ENCODE results near the gene OR5B17. TPM values are rescaled to one million over a fixed set of nuclear protein-coding genes. Genes with fewer than 3 reads are reported as not detected.

Gene OR5B17
- total and polyA plus RNA-seq, 2 of the 13 experiments (the other 11 are each of a cell fraction or from before 2014, with no cell fraction given) = not detected

GRCh38 chr11:58394195-58394594 lies 35.3 kb upstream of the OR5B17 start (continued):
- TF ChIP-seq HMGXB4 (CRISPR knock-in tag; IDR thresholded peaks at IDR 0.05; ENCODE audit: borderline replicate concordance in 1 of 2, low read depth in 1 of 2) = no peak
- no peak for TF ChIP-seq ZMYM2 (CRISPR knock-in tag; IDR thresholded peaks at IDR 0.05)
- TF ChIP-seq RFXAP (CRISPR knock-in tag; IDR thresholded peaks at IDR 0.05; ENCODE audit: borderline replicate concordance) = no peak
- TF ChIP-seq XRCC5 (optimal IDR thresholded peaks at IDR 0.05; ENCODE audit: low read length) = no peak
- TF ChIP-seq SMC3 (IDR thresholded peaks at IDR 0.05; ENCODE audit: low read length) = no peak
- no peak for TF ChIP-seq PRDM10 (CRISPR knock-in tag; IDR thresholded peaks at IDR 0.05; ENCODE audit: low read depth)
- TF ChIP-seq ARNT2 (CRISPR knock-in tag; IDR thresholded peaks at IDR 0.05; ENCODE audit: low read depth) = no peak

- H3K36me3 ChIP-seq (replicated peaks in 1 of 2; ENCODE audit: control insufficient read depth in 1 of 2, insufficient read depth in 2 of 2, low read length in 2 of 2) = no peaks in the 10 kb centered on the region
- in situ Hi-C loops (cut with HindIII; ENCODE audit: extremely low pct_ligation_motif_present, low pct_unique_long_range_greater_than_20kb) (no loop called here), intact Hi-C loops (cut with micrococcal nuclease; ENCODE audit: unreplicated experiment) (loop anchor here (10.0 kb wide), 1 partner anchor 122 kb away; no protein-coding TSS in a partner anchor)
- H4K20me1 ChIP-seq (ENCODE audit: insufficient read depth, low read length) = no peaks in the 10 kb centered on the region
- H3K79me2 ChIP-seq (ENCODE audit: insufficient read depth, low read length) = no peaks in the 10 kb centered on the region
- CTCF ChIA-PET (ENCODE audit: low intra/inter-chr PET ratio, low total read pairs) = no interaction called here
- H3K4me3 ChIP-seq (replicated peaks in 1 of 3; ENCODE audit: insufficient read depth in 1 of 3, low read depth in 2 of 3, low read length in 3 of 3) = no peak overlapping the region
- peaks cover 13% of the 10 kb centered on the region; the same call in 1 of the 2 replicates for H3K9me3 ChIP-seq (ENCODE audit: low read length)
- POLR2A ChIA-PET = no interaction called here
- no peaks in the 10 kb centered on the region for H3K27me3 ChIP-seq (ENCODE audit: control insufficient read depth in 1 of 2, insufficient read depth in 2 of 2, low read length in 2 of 2)
- FAIRE-seq (no peak), ATAC-seq (no peak), DNase-seq (ENCODE audit: low spot score) (peak; percentile 2)
- no TSS peak for BruUV-seq (replicated peaks)
- no peak overlapping the region for H3K9ac ChIP-seq (ENCODE audit: insufficient read depth, low read depth, low read length)
- H3K4me2 ChIP-seq (ENCODE audit: low read depth, low read length) = no peak overlapping the region
- 0% methylated on average over 1 of the region's 1 CpG for WGBS (ENCODE audit: low lambda C conversion rate)
- H2AFZ ChIP-seq (ENCODE audit: low read length) = no peak overlapping the region
- no peaks in the 10 kb centered on the region for H3K4me1 ChIP-seq (ENCODE audit: insufficient read depth, low read length)
- H3K27ac ChIP-seq (ENCODE audit: extremely low read length, insufficient read depth, low read length) = no peak overlapping the region
- TF ChIP-seq GZF1 (CRISPR knock-in tag; IDR thresholded peaks at IDR 0.05) (no peak), RBM39 (IDR thresholded peaks at IDR 0.05; ENCODE audit: low read depth, low read length, poor library complexity, severe bottlenecking) (no peak), CHCHD3 (CRISPR knock-in tag; IDR thresholded peaks at IDR 0.05) (no peak), TBP (CRISPR knock-in tag; IDR thresholded peaks at IDR 0.05) (no peak), ETV6 (CRISPR knock-in tag; conservative IDR thresholded peaks at IDR 0.05) (no peak), ZBTB34 (CRISPR knock-in tag; IDR thresholded peaks at IDR 0.05) (no peak), ZNF546 (CRISPR knock-in tag; conservative IDR thresholded peaks at IDR 0.05) (no peak), CHD2 (IDR thresholded peaks at IDR 0.05; ENCODE audit: low read depth, low read length) (no peak), SOX13 (IDR thresholded peaks at IDR 0.05) (no peak), SOX13 (CRISPR knock-in tag; conservative IDR thresholded peaks at IDR 0.05 in 1 of 2, IDR thresholded peaks at IDR 0.05 in 1 of 2) (no peak), ZNF598 (CRISPR knock-in tag; IDR thresholded peaks at IDR 0.05; ENCODE audit: borderline replicate concordance) (no peak)
Measured at GRCh38 chr11:58392746-58393145, 33.9 kb upstream of the OR5B17 start.

All from HepG2 (cell line).